ENCODE results near the gene PPP1R27.

Gene PPP1R27

DNA sequence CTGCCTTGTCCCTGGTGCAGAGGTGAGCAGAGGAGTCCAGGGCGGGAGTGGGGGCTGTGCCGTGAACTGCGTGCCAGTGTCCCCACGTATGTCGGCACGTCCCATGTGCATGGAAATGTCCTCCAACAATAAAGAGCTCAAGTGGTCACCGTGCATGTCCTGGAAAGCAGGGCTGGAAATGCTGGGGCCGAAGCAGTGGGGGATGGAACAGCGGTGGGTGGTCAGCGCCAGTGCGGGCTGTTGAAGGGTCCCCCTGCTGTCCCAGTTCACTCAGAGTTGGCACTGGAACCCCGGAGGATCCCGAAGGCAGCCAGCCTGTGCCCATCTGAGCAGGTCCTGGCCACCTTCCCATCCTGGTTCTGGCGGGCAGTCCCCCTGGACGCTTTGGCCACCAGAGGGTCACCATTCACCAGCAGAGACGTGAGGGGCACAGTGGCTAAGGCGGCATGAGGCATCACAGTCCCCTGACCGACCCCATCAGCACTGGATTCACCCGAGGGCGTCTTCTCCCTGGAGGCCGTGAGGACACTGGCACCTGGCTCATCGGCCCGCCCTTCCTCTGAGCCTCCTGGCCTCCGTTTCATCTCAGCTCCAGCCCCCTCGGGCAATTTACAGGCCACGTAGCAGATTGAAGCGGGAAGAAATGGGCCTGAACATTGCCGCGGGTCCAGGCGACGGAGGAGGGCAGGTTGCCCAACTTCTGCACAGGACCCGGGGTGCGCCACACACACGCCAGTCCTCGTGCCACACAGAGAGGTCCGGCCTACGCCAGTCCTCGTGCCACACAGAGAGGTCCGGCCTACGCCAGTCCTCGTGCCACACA, 20.8 kb downstream of the PPP1R27 start:
- Histone ChIP-seq H2AFZ (ENCODE audit: low read depth, low read length) (no peak overlapping the region), H3K27me3 (ENCODE audit: low read depth, low read length) (no peaks in the 10 kb centered on the region), H3K4me2 (ENCODE audit: low read length) (no peak overlapping the region), H3K9me3 (ENCODE audit: insufficient read depth, low read length) (no peaks in the 10 kb centered on the region), H4K20me1 (ENCODE audit: insufficient read depth, low read length) (no peaks in the 10 kb centered on the region), H3K27ac (ENCODE audit: low read length) (no peak overlapping the region), H3K36me3 (replicated peaks; ENCODE audit: low read depth, low read length) (no peaks in the 10 kb centered on the region), H3K79me2 (ENCODE audit: low read length) (no peaks in the 10 kb centered on the region), H3K4me1 (ENCODE audit: low read length) (no peaks in the 10 kb centered on the region), H3K4me3 (ENCODE audit: low read length) (no peak overlapping the region), H3K9ac (ENCODE audit: low read length) (no peak overlapping the region)
- TF ChIP-seq EZH2phosphoT487 (IDR thresholded peaks at IDR 0.05; ENCODE audit: low read depth) (no peak), CTCF (IDR thresholded peaks at IDR 0.05; ENCODE audit: low read depth, low read length) (no peak)

GRCh38 chr17:81813371-81813684, 21.5 kb downstream of the PPP1R27 start:
- Histone ChIP-seq H3K27me3 (ENCODE audit: low read depth, low read length) (no peaks in the 10 kb centered on the region), H3K9ac (ENCODE audit: low read length) (no peak overlapping the region)

DNA sequence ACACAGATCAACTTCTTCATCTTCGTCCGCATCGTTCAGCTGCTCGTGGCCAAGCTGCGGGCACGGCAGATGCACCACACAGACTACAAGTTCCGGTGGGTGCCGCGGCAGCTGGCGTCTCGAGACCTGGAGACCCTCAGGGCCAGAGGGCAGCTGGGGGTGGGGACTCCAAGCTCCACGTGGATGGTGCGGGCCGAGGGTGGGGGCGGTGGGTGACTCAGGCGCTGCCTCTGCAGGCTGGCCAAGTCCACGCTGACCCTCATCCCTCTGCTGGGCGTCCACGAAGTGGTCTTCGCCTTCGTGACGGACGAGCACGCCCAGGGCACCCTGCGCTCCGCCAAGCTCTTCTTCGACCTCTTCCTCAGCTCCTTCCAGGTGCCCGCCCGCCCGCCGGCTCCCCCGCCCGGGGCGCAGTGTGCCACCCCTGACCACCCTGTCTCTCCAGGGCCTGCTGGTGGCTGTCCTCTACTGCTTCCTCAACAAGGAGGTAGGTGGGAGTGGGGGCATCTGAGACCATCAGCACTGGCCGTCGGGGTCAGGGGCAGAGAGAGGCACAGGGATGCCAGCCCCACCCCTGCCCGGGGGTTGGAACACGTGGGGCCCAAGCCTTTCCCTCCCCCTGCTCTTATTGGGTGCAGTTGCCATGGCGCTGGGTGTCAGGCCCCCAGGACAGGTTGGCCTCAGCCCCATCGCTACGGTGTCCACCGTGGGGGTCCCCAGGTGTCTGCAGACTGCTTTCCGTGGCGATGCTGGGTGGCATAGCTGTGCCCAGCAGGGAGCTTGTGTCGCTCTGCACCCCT, 22.1 kb downstream of the PPP1R27 start:
- H3K4me3 ChIP-seq (ENCODE audit: low read length): no peak overlapping the region
- TF ChIP-seq EZH2phosphoT487 (IDR thresholded peaks at IDR 0.05; ENCODE audit: low read depth) (no peak), CTCF (IDR thresholded peaks at IDR 0.05; ENCODE audit: low read depth, low read length) (no peak)
- H3K4me1 ChIP-seq (ENCODE audit: low read length): no peaks in the 10 kb centered on the region
- H2AFZ ChIP-seq (ENCODE audit: low read depth, low read length): no peak overlapping the region
- no peaks in the 10 kb centered on the region for H3K79me2 ChIP-seq (ENCODE audit: low read length)
- no peaks in the 10 kb centered on the region for H3K9me3 ChIP-seq (ENCODE audit: insufficient read depth, low read length)
- no peak overlapping the region for H3K4me2 ChIP-seq (ENCODE audit: low read length)
- no peaks in the 10 kb centered on the region for H4K20me1 ChIP-seq (ENCODE audit: insufficient read depth, low read length)
- H3K27ac ChIP-seq (ENCODE audit: low read length): no peak overlapping the region
- no peaks in the 10 kb centered on the region for H3K36me3 ChIP-seq (replicated peaks; ENCODE audit: low read depth, low read length)
- no peak overlapping the region for H3K9ac ChIP-seq (ENCODE audit: low read length)
- no peaks in the 10 kb centered on the region for H3K27me3 ChIP-seq (ENCODE audit: low read depth, low read length)

More at GRCh38 chr17:81813371-81813684, 21.5 kb downstream of the PPP1R27 start:
- no peak overlapping the region for H2AFZ ChIP-seq (ENCODE audit: low read depth, low read length)
- H4K20me1 ChIP-seq (ENCODE audit: insufficient read depth, low read length): no peaks in the 10 kb centered on the region
- H3K4me3 ChIP-seq (ENCODE audit: low read length): no peak overlapping the region
- no peaks in the 10 kb centered on the region for H3K4me1 ChIP-seq (ENCODE audit: low read length)
- H3K79me2 ChIP-seq (ENCODE audit: low read length): no peaks in the 10 kb centered on the region
- H3K4me2 ChIP-seq (ENCODE audit: low read length): no peak overlapping the region
- no peak for TF ChIP-seq EZH2phosphoT487 (IDR thresholded peaks at IDR 0.05; ENCODE audit: low read depth)
- no peak for TF ChIP-seq CTCF (IDR thresholded peaks at IDR 0.05; ENCODE audit: low read depth, low read length)
- no peak overlapping the region for H3K27ac ChIP-seq (ENCODE audit: low read length)
- no peaks in the 10 kb centered on the region for H3K36me3 ChIP-seq (replicated peaks; ENCODE audit: low read depth, low read length)
- H3K9me3 ChIP-seq (ENCODE audit: insufficient read depth, low read length): no peaks in the 10 kb centered on the region
